Choroid plexus epithelial cell (primary cell): Measurements from ENCODE around the gene IL17REL.
A peak's percentile ranks its signal among the peaks of the same experiment; 100 is the strongest.

Source experiments
- DNase-seq: peaks from one replicate; pipeline ENCODE4 v3.0.0-alpha.2; 2010; ENCODE audit warnings: low read depth
- H3K4me3 ChIP-seq: 2 replicates; pipeline ENCODE4 v1.5.1; 2011; ENCODE audit warnings: low read depth, mild to moderate bottlenecking, control low read depth, low read length, moderate library complexity
- CTCF ChIP-seq: conservative IDR thresholded peaks from 2 replicates; pipeline ENCODE4 v1.5.1; 2011; ENCODE audit warnings: low read depth, mild to moderate bottlenecking, control low read depth, inconsistent platforms, low read length, moderate library complexity

Gene IL17REL

DNA sequence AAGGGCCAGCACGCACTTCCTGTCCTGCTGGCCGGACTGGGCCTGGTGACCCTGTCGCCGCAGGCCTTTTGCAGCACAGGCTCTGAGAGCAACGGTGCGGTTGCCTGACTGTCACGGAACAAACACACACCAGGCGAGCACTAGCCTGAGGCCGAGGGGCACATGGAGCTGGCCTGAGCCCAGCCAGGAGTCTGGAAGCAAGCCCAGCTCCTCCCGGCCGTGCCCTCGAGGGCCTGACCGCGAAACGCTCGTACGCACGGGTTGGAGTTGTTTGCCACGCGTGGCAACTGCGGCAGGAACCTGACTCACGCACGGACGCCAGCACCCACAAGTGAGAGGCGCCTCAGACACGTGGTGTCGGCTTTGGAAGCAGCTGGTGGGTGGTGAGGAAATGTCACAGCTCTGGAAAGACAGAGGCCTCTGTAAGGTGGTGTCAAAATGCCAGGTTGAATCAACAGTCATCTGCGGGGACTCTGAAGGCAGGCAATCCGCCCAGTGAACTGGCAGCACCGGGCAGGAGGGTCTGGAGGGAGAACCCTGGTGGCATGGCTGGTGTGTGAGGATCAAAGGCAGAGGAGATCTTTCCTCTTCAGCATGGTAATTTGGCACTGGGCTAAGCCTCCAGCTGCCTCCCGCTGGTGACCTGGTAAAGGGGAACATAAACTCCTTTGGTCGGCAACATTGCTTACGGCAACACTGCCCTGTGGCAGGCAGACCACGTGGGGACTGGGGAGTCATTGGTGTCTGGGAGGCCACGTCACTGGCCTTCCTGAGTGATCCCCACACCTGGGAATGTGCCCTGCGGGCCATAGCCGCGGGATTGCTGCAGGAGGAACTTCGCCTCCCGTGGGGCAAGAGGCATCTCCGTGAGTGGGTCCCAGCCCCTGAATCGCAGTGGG lies 15.3 kb upstream of the IL17REL start:
- no peak overlapping the region for H3K4me3 ChIP-seq
- DNase-seq = peak; percentile 20
- TF ChIP-seq CTCF = no peak

DNA sequence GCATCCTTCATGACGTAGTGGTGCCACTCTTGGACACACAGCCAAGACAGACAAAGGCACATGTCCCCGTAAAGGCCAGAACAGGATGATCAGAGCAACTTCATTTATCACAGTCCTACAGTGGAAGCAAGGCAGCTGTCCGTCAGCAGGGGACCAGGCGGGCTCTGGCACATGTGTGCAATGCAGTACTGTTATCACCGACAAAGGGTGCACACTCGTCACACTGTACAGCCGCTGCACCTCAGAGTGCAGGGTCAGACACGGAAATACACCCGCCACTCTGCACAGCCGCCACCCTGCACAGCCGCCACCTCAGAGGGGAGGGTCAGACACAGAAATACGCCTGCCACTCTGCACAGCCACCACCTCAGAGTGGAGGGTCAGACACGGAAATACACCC lies 13.4 kb upstream of the IL17REL start:
- H3K4me3 ChIP-seq = no peak overlapping the region
- no peak for TF ChIP-seq CTCF
- no peak for DNase-seq

GRCh38 chr22:50022171-50022819 lies 9.7 kb upstream of the IL17REL start:
- TF ChIP-seq CTCF = no peak
- no peak for DNase-seq
- no peak overlapping the region for H3K4me3 ChIP-seq

GRCh38 chr22:50020606-50021005 lies 8.0 kb upstream of the IL17REL start:
- no peak for TF ChIP-seq CTCF
- DNase-seq = no peak
- no peak overlapping the region for H3K4me3 ChIP-seq

GRCh38 chr22:50019316-50019715 lies 6.8 kb upstream of the IL17REL start:
- no peak for TF ChIP-seq CTCF
- DNase-seq = no peak
- H3K4me3 ChIP-seq = no peak overlapping the region

DNA sequence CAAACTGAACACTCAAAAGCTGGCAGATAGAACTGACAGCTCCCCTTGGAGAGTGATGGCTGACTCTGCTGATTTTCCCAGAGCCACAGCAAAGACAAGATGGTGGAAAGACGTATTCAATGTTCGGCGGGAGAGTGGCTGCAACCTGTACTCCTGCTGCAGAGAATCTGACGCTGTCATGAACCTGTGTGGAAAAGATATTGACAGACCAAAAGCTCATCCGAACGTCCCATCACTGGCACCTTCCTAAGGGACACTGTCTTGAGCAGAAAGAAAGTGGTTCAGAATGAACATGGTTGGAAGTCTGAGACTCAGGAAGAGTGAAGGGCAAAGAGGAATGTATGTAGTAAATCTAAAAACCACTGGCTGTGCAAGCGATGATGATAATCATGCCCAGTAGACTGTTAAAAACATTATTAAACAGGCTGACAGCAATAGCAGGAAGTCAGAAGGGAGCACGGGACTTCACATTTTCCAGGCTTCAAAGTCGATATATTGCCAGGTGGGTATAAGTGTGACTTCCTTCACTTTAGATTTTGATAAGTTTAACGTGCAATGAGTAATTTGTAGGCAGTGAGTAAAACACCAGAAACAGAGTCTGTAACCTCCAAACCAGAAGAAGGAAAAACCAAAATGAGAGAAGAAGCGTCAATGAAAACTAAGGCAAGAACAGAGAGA lies 6.2 kb upstream of the IL17REL start:
- no peak for TF ChIP-seq CTCF
- DNase-seq = no peak
- H3K4me3 ChIP-seq = no peak overlapping the region
